Choroid plexus epithelial cell (primary cell): ENCODE measurements around the gene CIT.

Experiments used
- DNase-seq: peaks from one replicate; pipeline ENCODE4 v3.0.0-alpha.2; 2010; ENCODE audit warnings: low read depth
- H3K4me3 ChIP-seq: 2 replicates; pipeline ENCODE4 v1.5.1; 2011; ENCODE audit warnings: low read depth, mild to moderate bottlenecking, control low read depth, low read length, moderate library complexity
- TF ChIP-seq, protein P1 (sequence below): conservative IDR thresholded peaks from 2 replicates; pipeline ENCODE4 v1.5.1; 2011; ENCODE audit warnings: low read depth, mild to moderate bottlenecking, control low read depth, inconsistent platforms, low read length, moderate library complexity

Gene CIT

GRCh38 chr12:119669744-119670472 lies 207.2 kb downstream of the CIT start:
- no peak overlapping the region for H3K4me3 ChIP-seq
- peak; percentile 14 for DNase-seq
- TF ChIP-seq, protein P1, sequence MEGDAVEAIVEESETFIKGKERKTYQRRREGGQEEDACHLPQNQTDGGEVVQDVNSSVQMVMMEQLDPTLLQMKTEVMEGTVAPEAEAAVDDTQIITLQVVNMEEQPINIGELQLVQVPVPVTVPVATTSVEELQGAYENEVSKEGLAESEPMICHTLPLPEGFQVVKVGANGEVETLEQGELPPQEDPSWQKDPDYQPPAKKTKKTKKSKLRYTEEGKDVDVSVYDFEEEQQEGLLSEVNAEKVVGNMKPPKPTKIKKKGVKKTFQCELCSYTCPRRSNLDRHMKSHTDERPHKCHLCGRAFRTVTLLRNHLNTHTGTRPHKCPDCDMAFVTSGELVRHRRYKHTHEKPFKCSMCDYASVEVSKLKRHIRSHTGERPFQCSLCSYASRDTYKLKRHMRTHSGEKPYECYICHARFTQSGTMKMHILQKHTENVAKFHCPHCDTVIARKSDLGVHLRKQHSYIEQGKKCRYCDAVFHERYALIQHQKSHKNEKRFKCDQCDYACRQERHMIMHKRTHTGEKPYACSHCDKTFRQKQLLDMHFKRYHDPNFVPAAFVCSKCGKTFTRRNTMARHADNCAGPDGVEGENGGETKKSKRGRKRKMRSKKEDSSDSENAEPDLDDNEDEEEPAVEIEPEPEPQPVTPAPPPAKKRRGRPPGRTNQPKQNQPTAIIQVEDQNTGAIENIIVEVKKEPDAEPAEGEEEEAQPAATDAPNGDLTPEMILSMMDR = no peak

- H3K4me3 ChIP-seq = peak overlapping the region; percentile 98
- TF ChIP-seq, protein P1 = no peak
- DNase-seq = peak; percentile 28
Observed at GRCh38 chr12:119668324-119668841, 208.7 kb downstream of the CIT start.

DNA sequence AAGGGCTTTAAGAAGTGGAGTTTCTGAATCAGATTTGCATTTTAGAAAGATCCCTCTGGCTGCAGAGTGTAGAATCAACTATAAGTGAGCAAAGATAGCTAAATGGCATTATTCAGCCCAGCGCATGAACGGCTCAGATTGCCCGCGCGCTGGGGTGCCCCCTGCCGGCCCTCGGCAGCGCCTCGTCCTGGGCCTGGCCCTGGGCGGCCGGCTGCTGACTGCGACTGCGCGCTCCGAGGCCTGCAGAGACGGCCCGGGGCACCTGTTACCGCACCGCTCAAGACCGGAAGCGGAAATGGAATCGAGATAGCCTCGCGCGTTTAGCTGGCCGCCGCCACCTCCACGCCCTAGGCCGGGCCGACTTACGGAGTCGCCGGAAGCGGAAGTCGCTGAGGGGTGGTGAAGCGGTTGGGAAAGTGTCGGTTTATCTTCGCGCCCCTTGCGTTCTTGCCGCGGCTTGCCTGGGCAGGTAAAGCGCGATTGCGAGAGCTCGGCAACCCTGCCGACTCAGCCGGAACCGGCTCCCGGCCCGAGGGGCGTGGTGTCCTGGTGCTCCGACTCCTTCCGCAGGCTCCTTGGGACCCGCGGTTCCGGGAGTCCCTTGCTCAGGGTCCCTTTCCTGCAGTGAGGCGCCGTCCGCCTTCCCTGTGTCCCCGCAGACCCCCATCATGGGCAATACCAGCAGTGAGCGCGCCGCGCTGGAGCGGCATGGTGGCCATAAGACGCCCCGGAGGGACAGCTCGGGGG lies 209.4 kb downstream of the CIT start, which contains the start of gene PRKAB1:
PRKAB1 (plus strand) TSS at position 557 of the 747 bp plus-strand sequence; CDS start at position 669, 112 bp downstream.
- TF ChIP-seq, protein P1 = peak; percentile 68
- peak; percentile 98 for DNase-seq
- peak within 1 kb of the TSS; percentile 98 for H3K4me3 ChIP-seq

DNA sequence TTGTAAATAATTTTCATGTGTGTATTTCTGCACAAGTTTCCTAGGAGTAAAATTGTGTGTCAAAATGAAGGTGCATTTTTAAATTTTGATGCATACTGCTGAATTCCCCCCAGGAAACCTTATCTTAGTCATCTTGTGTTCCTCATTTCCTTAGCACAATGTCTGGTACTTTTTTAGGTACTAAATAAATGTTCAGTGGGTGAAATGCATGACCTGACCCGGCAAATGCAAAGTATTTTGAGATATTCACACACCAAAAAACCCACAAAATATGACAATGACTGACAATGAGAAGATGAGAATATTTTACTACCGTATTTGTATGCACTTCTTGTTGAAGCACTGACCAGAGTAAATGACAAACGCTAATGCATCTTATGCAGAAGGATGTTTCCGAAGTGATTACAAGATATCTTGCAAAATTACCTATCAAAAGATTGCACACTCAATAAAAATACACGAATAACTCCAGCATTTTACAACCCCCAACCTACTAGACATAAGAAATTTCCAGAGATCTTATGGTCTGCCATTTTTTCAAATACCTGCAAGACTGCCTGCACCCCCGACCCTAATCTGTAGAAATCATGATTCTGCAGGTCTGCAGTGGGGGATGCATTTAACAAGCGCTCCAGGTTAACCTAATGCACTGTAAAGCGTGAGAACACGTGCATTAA lies 210.1 kb downstream of the CIT start:
- DNase-seq = no peak
- peak overlapping the region; percentile 41 for H3K4me3 ChIP-seq
- TF ChIP-seq, protein P1 = no peak

DNA sequence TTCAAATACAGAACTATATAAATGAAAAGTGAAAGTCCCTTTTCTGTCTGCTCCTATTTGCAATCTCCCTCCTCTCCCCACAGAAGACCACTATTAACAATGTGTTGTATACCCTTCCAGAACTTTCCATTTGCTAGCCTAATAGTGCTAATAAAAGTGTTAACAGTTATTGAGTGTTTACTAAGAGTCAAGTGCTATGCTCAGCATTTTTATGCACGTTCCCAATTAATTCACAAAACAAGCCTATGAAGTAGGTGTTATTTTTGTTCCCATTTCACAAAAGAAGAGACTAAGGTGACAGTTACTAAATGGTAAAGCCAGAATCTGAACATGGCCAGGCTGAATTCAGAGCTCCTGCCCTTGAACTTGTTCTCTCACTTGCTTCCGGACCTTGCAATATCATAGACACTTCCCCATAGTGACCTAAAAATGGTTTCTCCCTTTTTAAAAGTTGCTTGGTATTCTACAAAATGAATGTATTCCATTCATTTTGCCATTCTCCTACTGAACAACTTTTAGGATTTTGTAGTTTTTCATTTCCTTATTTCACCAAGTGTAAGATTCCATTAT lies 210.8 kb downstream of the CIT start:
- DNase-seq = no peak
- H3K4me3 ChIP-seq = no peak overlapping the region
- TF ChIP-seq, protein P1 = no peak

- TF ChIP-seq, protein P1 = no peak
- no peak overlapping the region for H3K4me3 ChIP-seq
- no peak for DNase-seq
Observed at GRCh38 chr12:119665164-119665929, 211.8 kb downstream of the CIT start.
